Measurements from ENCODE around the gene REPIN1. TPM values are rescaled to one million over a fixed set of nuclear protein-coding genes. Genes with fewer than 3 reads are reported as not detected.
A peak's percentile ranks its signal among the peaks of the same experiment; 100 is the strongest.

Gene REPIN1
- total and polyA plus RNA-seq, 9 of the 15 experiments (the other 6 are each of a cell fraction or from before 2014, with no cell fraction given): 8.1 to 283 (median 94.3) TPM

DNA sequence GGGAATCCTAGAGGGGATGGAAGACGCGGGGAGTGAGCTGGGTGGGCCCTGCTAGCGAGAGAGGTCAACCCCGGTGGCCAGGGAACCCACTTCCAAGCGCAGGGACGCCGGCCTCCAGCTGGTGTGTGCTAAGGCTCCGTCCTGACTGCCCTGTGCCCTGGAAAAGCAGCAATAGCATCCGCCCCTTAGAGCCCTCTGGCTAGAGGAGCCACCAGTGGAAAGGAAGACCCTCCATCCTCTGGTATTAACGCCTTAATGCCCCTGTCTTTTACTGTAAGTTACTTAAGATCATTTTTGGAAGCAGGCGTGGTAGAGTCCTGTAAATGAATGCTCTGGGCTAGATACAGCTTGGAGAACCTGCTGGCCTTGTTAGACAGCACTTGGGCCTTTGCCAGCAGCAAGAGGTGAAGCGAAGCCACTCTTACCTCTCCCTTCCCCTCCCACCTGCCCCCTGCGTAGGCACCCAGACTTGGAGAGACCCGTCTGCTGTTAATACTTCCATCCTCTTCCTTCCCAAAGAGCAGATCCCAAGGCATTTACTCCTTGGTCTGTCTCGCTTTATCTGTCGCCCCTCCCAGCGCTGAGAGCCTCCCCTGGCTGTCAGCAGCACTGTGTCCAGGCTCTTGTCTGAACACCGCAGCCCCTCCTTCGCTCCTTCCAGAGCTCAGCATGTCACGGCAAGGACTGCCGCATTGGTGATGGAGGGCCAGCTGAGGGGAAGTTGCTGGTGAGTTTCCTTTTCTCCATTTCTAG is 4.6 kb downstream of the REPIN1 start (continued):
- TF ChIP-seq, protein P1, sequence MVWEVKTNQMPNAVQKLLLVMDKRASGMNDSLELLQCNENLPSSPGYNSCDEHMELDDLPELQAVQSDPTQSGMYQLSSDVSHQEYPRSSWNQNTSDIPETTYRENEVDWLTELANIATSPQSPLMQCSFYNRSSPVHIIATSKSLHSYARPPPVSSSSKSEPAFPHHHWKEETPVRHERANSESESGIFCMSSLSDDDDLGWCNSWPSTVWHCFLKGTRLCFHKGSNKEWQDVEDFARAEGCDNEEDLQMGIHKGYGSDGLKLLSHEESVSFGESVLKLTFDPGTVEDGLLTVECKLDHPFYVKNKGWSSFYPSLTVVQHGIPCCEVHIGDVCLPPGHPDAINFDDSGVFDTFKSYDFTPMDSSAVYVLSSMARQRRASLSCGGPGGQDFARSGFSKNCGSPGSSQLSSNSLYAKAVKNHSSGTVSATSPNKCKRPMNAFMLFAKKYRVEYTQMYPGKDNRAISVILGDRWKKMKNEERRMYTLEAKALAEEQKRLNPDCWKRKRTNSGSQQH (CRISPR knock-in tag; IDR thresholded peaks at IDR 0.05): no peak
- TF ChIP-seq BMI1 (IDR thresholded peaks at IDR 0.05; ENCODE audit: low read length): no peak
- TF ChIP-seq, protein P2, sequence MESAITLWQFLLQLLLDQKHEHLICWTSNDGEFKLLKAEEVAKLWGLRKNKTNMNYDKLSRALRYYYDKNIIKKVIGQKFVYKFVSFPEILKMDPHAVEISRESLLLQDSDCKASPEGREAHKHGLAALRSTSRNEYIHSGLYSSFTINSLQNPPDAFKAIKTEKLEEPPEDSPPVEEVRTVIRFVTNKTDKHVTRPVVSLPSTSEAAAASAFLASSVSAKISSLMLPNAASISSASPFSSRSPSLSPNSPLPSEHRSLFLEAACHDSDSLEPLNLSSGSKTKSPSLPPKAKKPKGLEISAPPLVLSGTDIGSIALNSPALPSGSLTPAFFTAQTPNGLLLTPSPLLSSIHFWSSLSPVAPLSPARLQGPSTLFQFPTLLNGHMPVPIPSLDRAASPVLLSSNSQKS (CRISPR knock-in tag; IDR thresholded peaks at IDR 0.05): no peak
- TF ChIP-seq, protein P3, sequence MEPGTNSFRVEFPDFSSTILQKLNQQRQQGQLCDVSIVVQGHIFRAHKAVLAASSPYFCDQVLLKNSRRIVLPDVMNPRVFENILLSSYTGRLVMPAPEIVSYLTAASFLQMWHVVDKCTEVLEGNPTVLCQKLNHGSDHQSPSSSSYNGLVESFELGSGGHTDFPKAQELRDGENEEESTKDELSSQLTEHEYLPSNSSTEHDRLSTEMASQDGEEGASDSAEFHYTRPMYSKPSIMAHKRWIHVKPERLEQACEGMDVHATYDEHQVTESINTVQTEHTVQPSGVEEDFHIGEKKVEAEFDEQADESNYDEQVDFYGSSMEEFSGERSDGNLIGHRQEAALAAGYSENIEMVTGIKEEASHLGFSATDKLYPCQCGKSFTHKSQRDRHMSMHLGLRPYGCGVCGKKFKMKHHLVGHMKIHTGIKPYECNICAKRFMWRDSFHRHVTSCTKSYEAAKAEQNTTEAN (CRISPR knock-in tag; IDR thresholded peaks at IDR 0.05): no peak
- no peak for TF ChIP-seq TGIF2 (CRISPR knock-in tag; IDR thresholded peaks at IDR 0.05)
- TF ChIP-seq ZC3H8 (IDR thresholded peaks at IDR 0.05): no peak
- TF ChIP-seq HDAC1 (IDR thresholded peaks at IDR 0.05): peak in 1 of 2 experiments; percentile 35; a peak in 1 of 4 replicates
- 0 out of 2 replicates have a peak, but pooled peaks have one; percentile 18 for TF ChIP-seq NR2C2 (CRISPR knock-in tag; IDR thresholded peaks at IDR 0.05)
- no peak for TF ChIP-seq NR2C2 (tag; IDR thresholded peaks at IDR 0.05)
- no peak for TF ChIP-seq SRSF1 (IDR thresholded peaks at IDR 0.05; ENCODE audit: low read depth, low read length)
- TF ChIP-seq ZNF224 (CRISPR knock-in tag; IDR thresholded peaks at IDR 0.05): no peak
- TF ChIP-seq ZNF274 (IDR thresholded peaks at IDR 0.05; ENCODE audit: borderline replicate concordance, low read depth, low read length): no peak
- TF ChIP-seq, protein P4, sequence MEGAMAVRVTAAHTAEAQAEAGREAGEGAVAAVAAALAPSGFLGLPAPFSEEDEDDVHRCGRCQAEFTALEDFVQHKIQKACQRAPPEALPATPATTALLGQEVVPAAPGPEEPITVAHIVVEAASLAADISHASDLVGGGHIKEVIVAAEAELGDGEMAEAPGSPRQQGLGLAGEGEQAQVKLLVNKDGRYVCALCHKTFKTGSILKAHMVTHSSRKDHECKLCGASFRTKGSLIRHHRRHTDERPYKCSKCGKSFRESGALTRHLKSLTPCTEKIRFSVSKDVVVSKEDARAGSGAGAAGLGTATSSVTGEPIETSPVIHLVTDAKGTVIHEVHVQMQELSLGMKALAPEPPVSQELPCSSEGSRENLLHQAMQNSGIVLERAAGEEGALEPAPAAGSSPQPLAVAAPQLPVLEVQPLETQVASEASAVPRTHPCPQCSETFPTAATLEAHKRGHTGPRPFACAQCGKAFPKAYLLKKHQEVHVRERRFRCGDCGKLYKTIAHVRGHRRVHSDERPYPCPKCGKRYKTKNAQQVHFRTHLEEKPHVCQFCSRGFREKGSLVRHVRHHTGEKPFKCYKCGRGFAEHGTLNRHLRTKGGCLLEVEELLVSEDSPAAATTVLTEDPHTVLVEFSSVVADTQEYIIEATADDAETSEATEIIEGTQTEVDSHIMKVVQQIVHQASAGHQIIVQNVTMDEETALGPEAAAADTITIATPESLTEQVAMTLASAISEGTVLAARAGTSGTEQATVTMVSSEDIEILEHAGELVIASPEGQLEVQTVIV (CRISPR knock-in tag; IDR thresholded peaks at IDR 0.05; ENCODE audit: borderline replicate concordance): no peak
- no peak for TF ChIP-seq SIN3B (IDR thresholded peaks at IDR 0.05; ENCODE audit: low read depth)
- TF ChIP-seq RBM15 (IDR thresholded peaks at IDR 0.05; ENCODE audit: insufficient read depth, low read length): no peak
- TF ChIP-seq ELF1 (tag; IDR thresholded peaks at IDR 0.05): no peak
- TF ChIP-seq ZC3H4 (CRISPR knock-in tag; IDR thresholded peaks at IDR 0.05; ENCODE audit: borderline replicate concordance): no peak
- TF ChIP-seq MBD2 (IDR thresholded peaks at IDR 0.05; ENCODE audit: borderline replicate concordance, low read depth): no peak

Data from K562 (cell line).